GM18520 (cell line): ENCODE measurements around the gene OR8U1.
"Not testable (repeated sequence)": the region's sequence is repeated elsewhere in the genome, so short reads cannot be mapped to it uniquely, and the experiment has no call there.

Experiments
- ATAC-seq: cut with Tn5 transposase; IDR thresholded peaks from one replicate; pipeline ENCODE4 v1.9.1; 2021; ENCODE audit not compliant: unreplicated experiment

Gene OR8U1

GRCh38 chr11:56375324-56375723 is at the start of gene OR8U1:
OR8U1 (plus strand) TSS chr11:56375624; CDS start chr11:56375624, 0 bp downstream.
- no peak for ATAC-seq

GRCh38 chr11:56331861-56332491 is 43.4 kb upstream of the OR8U1 start:
- no peak for ATAC-seq

GRCh38 chr11:56333156-56333555 is 42.3 kb upstream of the OR8U1 start:
- ATAC-seq: no peak

GRCh38 chr11:56340289-56340688 is 35.1 kb upstream of the OR8U1 start:
- ATAC-seq: no peak

- ATAC-seq: no peak
These were observed 29.7 kb upstream of the OR8U1 start, which contains the start of gene OR8K1 for GRCh38 chr11:56345739-56346138. OR8K1 (plus strand) TSS chr11:56346039; CDS start chr11:56346039, 0 bp downstream.

GRCh38 chr11:56353991-56354390 is 21.4 kb upstream of the OR8U1 start, which contains the start of gene OR8J1:
OR8J1 (plus strand) TSS chr11:56354291; CDS start chr11:56360247, 5,956 bp downstream.
- ATAC-seq: no peak

- no peak for ATAC-seq
These were observed 4.7 kb downstream of the OR8U1 start for GRCh38 chr11:56380120-56380519.

GRCh38 chr11:56394381-56394780 is 19.0 kb downstream of the OR8U1 start:
- ATAC-seq: no peak

GRCh38 chr11:56396047-56396446 is 20.6 kb downstream of the OR8U1 start:
- no peak for ATAC-seq

GRCh38 chr11:56401858-56402461 is 26.5 kb downstream of the OR8U1 start:
- not testable (repeated sequence) for ATAC-seq

- no peak for ATAC-seq
These were observed 29.0 kb downstream of the OR8U1 start for GRCh38 chr11:56404393-56404792.

- ATAC-seq: no peak
These were observed 35.4 kb downstream of the OR8U1 start for GRCh38 chr11:56410801-56411200.

- no peak for ATAC-seq
These were observed 37.0 kb downstream of the OR8U1 start, which contains the start of gene OR5AL1 for GRCh38 chr11:56412396-56412795. OR5AL1 (plus strand) TSS chr11:56412696.
